ENCODE data around the gene SUPT6H. TPM values are rescaled to one million over a fixed set of nuclear protein-coding genes. Genes with fewer than 3 reads are reported as not detected.
A peak's percentile ranks its signal among the peaks of the same experiment; 100 is the strongest.

The SUPT6H gene
- total RNA-seq, 1 experiment from 2014 or later = 63.3 TPM

- no peak for DNase-seq
- no peaks in the 10 kb centered on the region for H3K9me3 ChIP-seq (ENCODE audit: insufficient read depth, low read depth)
- peak overlapping the region; percentile 90 for H3K4me2 ChIP-seq
- H2AFZ ChIP-seq = no peak overlapping the region
- TF ChIP-seq CTCF (conservative IDR thresholded peaks at IDR 0.05) = no peak
- TF ChIP-seq EZH2 (IDR thresholded peaks at IDR 0.05; ENCODE audit: low read depth) = no peak
- intact Hi-C loops (cut with micrococcal nuclease; ENCODE audit: unreplicated experiment) = loop anchor here (5.0 kb wide), 1 partner anchor 207 kb away; the partner anchor contains the start of gene PHF12
- H3K4me3 ChIP-seq = peak overlapping the region; percentile 97
- H3K4me1 ChIP-seq (replicated peaks; ENCODE audit: insufficient read depth) = peaks cover 55% of the 10 kb centered on the region
- H3K9me2 ChIP-seq (ENCODE audit: insufficient read depth) = no peaks in the 10 kb centered on the region
- no peaks in the 10 kb centered on the region for H3K27me3 ChIP-seq (ENCODE audit: insufficient read depth, low read depth)
- peaks cover 55% of the 10 kb centered on the region for H3K79me2 ChIP-seq (ENCODE audit: low read depth)
- peaks cover 28% of the 10 kb centered on the region for H4K20me1 ChIP-seq (ENCODE audit: insufficient read depth)
- BruUV-seq (replicated peaks) = TSS peak; percentile 61
- peaks cover 76% of the 10 kb centered on the region for H3F3A ChIP-seq (ENCODE audit: insufficient read depth, low read depth)
- ChIA-PET CTCF (interaction anchor here (2.7 kb wide), 1 partner anchor 18 kb away, joined by 47 read pairs; the partner anchor contains the start of gene TLCD1), POLR2A (ENCODE audit: unreplicated experiment) (interaction anchor here (0.7 to 1.2 kb wide), 3 partner anchors 16 to 63 kb away, joined by 4 to 5 read pairs (median 5); partner anchors contain the start of gene NEK8)
- H3K36me3 ChIP-seq (ENCODE audit: low read depth) = peaks cover 20% of the 10 kb centered on the region
- H3K27ac ChIP-seq = peak overlapping the region; percentile 96
Measured at GRCh38 chr17:28744972-28745785, 83.2 kb downstream of the SUPT6H start.

- Histone ChIP-seq H3K9me2 (ENCODE audit: insufficient read depth) (no peaks in the 10 kb centered on the region), H4K20me1 (ENCODE audit: insufficient read depth) (peaks cover 36% of the 10 kb centered on the region), H3K27me3 (ENCODE audit: insufficient read depth, low read depth) (no peaks in the 10 kb centered on the region), H3K4me1 (replicated peaks; ENCODE audit: insufficient read depth) (peaks cover 60% of the 10 kb centered on the region), H2AFZ (no peak overlapping the region), H3F3A (ENCODE audit: insufficient read depth, low read depth) (peaks cover 83% of the 10 kb centered on the region), H3K79me2 (ENCODE audit: low read depth) (peaks cover 62% of the 10 kb centered on the region), H3K27ac (peak overlapping the region; percentile 96), H3K4me2 (peak overlapping the region; percentile 90), H3K9me3 (ENCODE audit: insufficient read depth, low read depth) (no peaks in the 10 kb centered on the region), H3K4me3 (peak overlapping the region; percentile 97), H3K36me3 (ENCODE audit: low read depth) (peaks cover 28% of the 10 kb centered on the region)
- ChIA-PET POLR2A (ENCODE audit: unreplicated experiment) (interaction anchor here (0.6 to 1.2 kb wide), 5 partner anchors 17 to 151 kb away, joined by 4 to 17 read pairs (median 5); partner anchors contain the start of gene NEK8), CTCF (interaction anchor here (1.2 to 2.7 kb wide), 2 partner anchors 17 to 19 kb away, joined by 5 to 47 read pairs; partner anchors contain the start of genes NEK8 and TLCD1)
- TF ChIP-seq CTCF (conservative IDR thresholded peaks at IDR 0.05) = no peak
- no peak for TF ChIP-seq EZH2 (IDR thresholded peaks at IDR 0.05; ENCODE audit: low read depth)
- no TSS peak for BruUV-seq (replicated peaks)
- peak; percentile 91 to 94 for DNase-seq
- intact Hi-C loops (cut with micrococcal nuclease; ENCODE audit: unreplicated experiment) = loop anchor here (5.0 kb wide), 1 partner anchor 206 kb away; the partner anchor contains the start of gene PHF12
Measured at GRCh38 chr17:28745786-28746411, 83.9 kb downstream of the SUPT6H start.

- H3K36me3 ChIP-seq (ENCODE audit: low read depth) = peaks cover 29% of the 10 kb centered on the region
- H3K79me2 ChIP-seq (ENCODE audit: low read depth) = peaks cover 64% of the 10 kb centered on the region
- peak overlapping the region; percentile 90 for H3K4me2 ChIP-seq
- CTCF ChIA-PET = interaction anchor here (1.2 to 2.7 kb wide), 2 partner anchors 18 to 20 kb away, joined by 5 to 47 read pairs; partner anchors contain the start of genes NEK8 and TLCD1
- no TSS peak for BruUV-seq (replicated peaks)
- H3F3A ChIP-seq (ENCODE audit: insufficient read depth, low read depth) = peaks cover 88% of the 10 kb centered on the region
- intact Hi-C loops (cut with micrococcal nuclease; ENCODE audit: unreplicated experiment) = loop anchor here (5.0 kb wide), 1 partner anchor 206 kb away; the partner anchor contains the start of gene PHF12
- no peaks in the 10 kb centered on the region for H3K27me3 ChIP-seq (ENCODE audit: insufficient read depth, low read depth)
- peak overlapping the region; percentile 96 for H3K27ac ChIP-seq
- POLR2A ChIA-PET (ENCODE audit: unreplicated experiment) = interaction anchor here (0.5 to 1.3 kb wide), 7 partner anchors 18 to 535 kb away, joined by 3 to 33 read pairs (median 3); partner anchors contain the start of genes NEK8 and RPL23A
- DNase-seq = peak; percentile 93 to 95
- H3K4me1 ChIP-seq (replicated peaks; ENCODE audit: insufficient read depth) = peaks cover 56% of the 10 kb centered on the region
- H4K20me1 ChIP-seq (ENCODE audit: insufficient read depth) = peaks cover 43% of the 10 kb centered on the region
- peak overlapping the region; percentile 97 for H3K4me3 ChIP-seq
- no peak overlapping the region for H2AFZ ChIP-seq
- H3K9me2 ChIP-seq (ENCODE audit: insufficient read depth) = no peaks in the 10 kb centered on the region
- no peaks in the 10 kb centered on the region for H3K9me3 ChIP-seq (ENCODE audit: insufficient read depth, low read depth)
- TF ChIP-seq EZH2 (IDR thresholded peaks at IDR 0.05; ENCODE audit: low read depth) = no peak
- no peak for TF ChIP-seq CTCF (conservative IDR thresholded peaks at IDR 0.05)
Measured at GRCh38 chr17:28746611-28747050, 84.6 kb downstream of the SUPT6H start.
